ENCODE data around the gene AMDHD1.

Gene AMDHD1

GRCh38 chr12:95997276-95997675 is 54.1 kb downstream of the AMDHD1 start:
- TF ChIP-seq, protein P1, sequence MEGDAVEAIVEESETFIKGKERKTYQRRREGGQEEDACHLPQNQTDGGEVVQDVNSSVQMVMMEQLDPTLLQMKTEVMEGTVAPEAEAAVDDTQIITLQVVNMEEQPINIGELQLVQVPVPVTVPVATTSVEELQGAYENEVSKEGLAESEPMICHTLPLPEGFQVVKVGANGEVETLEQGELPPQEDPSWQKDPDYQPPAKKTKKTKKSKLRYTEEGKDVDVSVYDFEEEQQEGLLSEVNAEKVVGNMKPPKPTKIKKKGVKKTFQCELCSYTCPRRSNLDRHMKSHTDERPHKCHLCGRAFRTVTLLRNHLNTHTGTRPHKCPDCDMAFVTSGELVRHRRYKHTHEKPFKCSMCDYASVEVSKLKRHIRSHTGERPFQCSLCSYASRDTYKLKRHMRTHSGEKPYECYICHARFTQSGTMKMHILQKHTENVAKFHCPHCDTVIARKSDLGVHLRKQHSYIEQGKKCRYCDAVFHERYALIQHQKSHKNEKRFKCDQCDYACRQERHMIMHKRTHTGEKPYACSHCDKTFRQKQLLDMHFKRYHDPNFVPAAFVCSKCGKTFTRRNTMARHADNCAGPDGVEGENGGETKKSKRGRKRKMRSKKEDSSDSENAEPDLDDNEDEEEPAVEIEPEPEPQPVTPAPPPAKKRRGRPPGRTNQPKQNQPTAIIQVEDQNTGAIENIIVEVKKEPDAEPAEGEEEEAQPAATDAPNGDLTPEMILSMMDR (conservative IDR thresholded peaks at IDR 0.05): no peak
- no peak overlapping the region for H3K27ac ChIP-seq

- TF ChIP-seq, protein P1 (conservative IDR thresholded peaks at IDR 0.05): no peak
- H3K27ac ChIP-seq: no peak overlapping the region
Measured at GRCh38 chr12:95997911-95998510, 54.9 kb downstream of the AMDHD1 start.

- H3K27ac ChIP-seq: no peak overlapping the region
- TF ChIP-seq, protein P1 (conservative IDR thresholded peaks at IDR 0.05): peak; percentile 73
Measured at GRCh38 chr12:95998611-95999286, 55.6 kb downstream of the AMDHD1 start.

GRCh38 chr12:95999484-95999883 is 56.4 kb downstream of the AMDHD1 start:
- TF ChIP-seq, protein P1 (conservative IDR thresholded peaks at IDR 0.05): no peak
- no peak overlapping the region for H3K27ac ChIP-seq

DNA sequence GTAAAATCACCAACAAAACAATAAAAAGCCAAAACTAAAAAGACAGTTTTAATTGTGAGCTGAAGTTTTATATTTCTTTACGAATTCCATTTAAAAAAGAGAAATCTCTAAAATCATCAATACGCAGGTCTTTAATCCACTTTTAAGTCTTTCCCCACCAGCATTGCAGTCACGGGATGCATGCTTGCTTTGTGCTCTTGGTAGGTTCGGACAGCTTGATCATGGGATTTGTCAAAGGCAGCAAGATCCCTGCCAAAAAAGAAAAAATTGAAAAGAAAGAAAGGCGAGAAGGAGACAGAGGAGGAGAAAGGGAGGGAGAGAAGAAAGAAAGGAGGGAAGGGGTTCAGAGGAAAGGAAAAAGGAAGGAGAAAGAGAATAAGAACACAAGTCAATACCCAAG is 57.7 kb downstream of the AMDHD1 start:
- no peak overlapping the region for H3K27ac ChIP-seq
- TF ChIP-seq, protein P1 (conservative IDR thresholded peaks at IDR 0.05): no peak

- H3K27ac ChIP-seq: no peak overlapping the region
- TF ChIP-seq, protein P1 (conservative IDR thresholded peaks at IDR 0.05): no peak
Measured at GRCh38 chr12:96006727-96007126, 63.6 kb downstream of the AMDHD1 start.

- TF ChIP-seq, protein P1 (conservative IDR thresholded peaks at IDR 0.05): no peak
Measured at GRCh38 chr12:96007729-96008128, 64.6 kb downstream of the AMDHD1 start.

More at GRCh38 chr12:96007729-96008128, 64.6 kb downstream of the AMDHD1 start:
- H3K27ac ChIP-seq: no peak overlapping the region

Measured in VCaP (cell line).